GM21576 (cell line): Measurements from ENCODE around the gene DNAJC22.
A peak's percentile ranks its signal among the peaks of the same experiment; 100 is the strongest.

Experiments used
- ATAC-seq: cut with Tn5 transposase; IDR thresholded peaks from one replicate; pipeline ENCODE4 v1.9.1; 2021; ENCODE audit warnings: mild to moderate bottlenecking, moderate library complexity; ENCODE audit not compliant: unreplicated experiment

Gene DNAJC22

DNA sequence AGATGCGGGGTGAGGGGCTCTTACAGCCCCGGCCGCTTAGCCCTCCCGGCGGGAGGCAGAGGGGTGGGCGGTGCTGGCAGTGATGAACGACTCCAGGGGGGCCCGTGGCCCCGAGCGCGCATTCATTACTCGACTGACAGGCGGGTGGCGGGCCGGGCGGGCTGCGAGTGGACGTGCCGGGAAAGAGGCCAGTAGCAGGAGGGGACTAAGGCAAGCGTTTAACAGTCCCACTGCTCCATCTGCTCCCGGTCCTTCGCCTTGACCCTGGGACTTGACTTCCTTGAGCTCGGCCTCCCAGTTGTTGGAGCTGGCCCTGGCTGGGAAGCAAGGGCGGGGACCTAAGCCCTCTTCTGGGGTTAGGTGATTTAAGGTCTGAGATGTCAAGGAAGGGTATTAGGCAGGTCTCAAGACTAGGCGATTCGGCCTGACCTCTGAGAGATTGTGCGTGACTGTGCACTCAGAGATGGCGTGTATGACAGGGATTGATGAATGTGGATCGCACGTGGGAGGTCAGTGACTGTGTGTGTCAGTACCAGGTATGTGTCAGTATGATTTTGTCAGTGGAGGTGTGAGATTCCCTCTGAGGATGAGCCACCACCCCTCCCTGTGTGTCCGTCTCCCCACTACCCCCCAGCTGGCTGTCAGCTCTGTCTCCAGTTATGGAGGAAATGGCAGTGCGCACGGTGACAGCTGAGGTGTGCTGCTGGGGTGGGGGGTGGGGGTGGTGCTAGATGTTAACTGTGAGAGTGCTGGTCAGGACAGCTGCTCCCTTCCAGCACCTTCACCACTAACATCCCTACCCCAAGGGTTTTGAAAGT lies 3.6 kb upstream of the DNAJC22 start:
- ATAC-seq, result no peak

DNA sequence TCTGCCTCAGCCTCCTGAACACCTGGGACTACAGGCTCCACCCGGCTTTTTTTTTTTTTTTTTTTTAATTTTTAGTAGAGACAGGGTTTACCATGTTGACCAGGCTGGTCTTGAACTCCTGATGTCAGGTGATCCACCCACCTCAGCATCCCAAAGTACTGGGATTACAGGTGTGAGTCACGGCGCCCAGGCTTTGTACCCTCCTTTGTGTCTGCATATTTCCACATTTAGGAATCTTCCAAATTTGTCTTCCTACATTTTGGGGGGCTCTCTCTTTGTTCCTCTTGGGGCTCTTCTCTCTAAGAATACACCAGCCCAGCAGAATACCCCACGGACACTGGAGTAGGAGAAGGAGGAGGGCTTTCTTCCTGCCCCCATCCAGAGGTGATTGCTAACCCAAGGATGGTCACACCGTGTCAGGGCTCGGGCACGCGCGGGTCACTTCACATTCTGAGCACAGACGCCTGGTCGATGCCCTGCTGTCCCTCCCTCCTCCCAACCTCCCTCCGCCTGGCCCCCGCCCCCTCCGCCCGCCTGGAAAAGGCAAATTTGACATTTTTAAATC lies 2.1 kb upstream of the DNAJC22 start:
- no peak for ATAC-seq

DNA sequence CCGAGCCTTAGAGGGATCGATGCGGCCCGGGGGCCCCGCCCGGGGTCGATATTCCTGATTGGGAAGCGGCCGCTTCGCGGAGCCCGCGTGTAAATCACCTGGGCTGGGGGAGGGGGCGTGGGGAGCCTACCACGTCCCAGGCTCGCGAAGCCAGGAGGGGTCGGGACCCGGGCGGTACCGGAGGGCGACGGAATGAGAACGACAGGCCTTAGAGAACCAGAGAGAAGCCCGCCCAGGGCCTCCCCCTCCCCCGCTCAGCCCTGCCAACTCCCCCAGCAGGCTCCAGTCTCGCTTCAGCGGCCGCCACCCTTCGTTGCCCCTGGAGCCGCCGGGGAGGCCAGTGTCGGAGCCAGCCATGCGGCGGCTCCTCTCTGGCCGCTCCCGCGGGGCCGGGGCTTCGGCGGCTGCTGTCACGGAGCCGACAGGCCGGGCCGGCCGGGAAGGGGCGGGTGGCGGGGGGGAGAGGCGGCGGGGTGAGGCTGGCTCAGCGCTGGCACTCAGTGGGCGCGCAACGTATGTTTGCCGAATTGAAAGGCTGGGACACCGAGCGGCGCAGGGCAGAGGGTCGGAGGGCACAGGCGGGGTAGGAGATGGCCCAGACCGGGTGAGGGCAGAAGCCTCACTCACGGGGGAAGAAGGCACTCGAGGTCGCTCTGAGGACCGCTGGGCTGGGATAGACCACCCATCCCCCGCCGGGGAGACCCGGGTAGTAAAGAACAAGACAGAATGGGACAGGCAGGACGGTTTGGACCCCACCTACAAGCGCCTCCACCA lies 1.4 kb upstream of the DNAJC22 start:
- ATAC-seq, result no peak

DNA sequence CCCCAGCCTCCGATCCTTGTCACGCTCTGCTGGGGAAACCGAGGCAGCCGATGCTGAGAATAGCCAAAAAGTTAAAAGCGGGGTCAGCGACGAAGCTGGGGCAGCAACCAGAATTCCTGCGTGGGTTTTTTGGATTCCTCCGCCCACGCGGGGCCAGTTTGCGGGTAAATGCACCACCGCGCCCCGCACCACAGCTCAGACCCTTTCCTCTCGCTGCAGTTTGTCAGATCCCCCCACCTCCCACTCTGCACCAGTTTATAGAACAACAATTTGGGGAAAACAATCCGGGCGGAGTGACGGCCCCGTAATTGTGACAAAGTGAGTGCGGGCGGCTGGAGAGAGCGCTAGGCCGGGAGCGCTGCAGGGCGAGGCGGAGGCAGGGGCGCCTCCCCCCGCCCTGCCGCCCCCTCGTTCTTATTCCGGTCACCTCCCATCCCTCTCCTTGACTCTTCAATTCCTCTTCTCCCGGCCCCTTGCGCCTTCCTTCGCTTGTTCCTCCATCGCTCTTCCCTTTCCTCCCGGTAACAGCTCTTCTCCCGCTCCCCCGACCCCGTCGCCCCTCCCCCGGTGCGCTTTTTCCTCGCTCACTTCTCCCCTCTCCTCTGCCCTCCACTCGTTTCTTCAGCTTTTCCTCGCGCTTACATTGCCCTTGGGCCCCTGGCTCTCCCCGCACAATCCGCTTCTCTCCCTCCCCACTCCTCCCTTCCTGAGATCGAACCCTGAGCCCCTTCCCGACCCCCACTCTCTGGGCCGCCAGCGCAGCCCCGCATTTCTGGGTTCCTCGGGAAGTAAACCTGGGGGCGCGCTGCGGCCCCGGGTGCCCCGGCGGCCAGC lies 646 bp upstream of the DNAJC22 start:
- no peak for ATAC-seq

DNA sequence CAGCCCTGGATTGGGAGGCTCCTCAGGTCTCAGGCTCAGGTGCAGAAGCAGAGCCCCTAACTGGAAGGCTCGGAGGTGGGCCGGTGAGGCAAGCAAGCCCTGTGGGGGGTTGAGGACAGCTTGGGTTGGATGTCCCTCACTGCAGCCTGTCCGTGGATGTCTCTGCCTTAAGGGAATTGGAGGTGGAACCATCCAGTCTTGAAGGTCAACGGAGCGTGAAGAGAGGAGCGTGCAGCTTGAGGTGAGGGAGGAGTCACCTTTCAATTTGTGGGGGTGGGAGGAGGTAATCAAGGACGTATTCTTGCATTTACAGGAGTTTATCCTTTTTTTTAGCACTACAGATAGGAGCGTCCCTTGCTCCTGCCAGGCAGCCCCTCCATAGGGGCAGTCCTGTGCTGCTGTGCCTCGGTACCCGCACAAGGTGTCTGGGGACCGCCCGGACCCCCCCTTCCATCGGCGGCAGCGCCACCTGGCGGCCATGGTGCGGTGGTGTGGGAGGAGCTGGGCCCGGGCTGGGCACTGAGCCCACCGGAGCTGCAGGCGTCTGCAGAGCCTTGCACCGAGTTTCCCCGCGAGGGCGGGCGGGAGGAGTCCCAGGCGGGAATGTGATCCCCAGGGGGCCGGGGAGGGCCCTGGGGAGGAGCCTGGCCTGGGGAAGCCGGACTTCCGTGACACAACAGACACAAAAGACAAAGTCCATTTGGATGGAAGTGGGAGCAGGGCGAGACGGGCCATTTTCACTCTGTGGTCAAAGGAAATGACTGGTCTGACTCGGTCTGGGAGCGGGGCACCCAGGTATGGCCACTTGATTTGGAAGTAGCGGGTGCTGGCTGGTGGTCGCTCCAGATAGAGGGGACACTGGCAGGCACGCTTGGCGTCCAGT lies 864 bp downstream of the DNAJC22 start:
- no peak for ATAC-seq

DNA sequence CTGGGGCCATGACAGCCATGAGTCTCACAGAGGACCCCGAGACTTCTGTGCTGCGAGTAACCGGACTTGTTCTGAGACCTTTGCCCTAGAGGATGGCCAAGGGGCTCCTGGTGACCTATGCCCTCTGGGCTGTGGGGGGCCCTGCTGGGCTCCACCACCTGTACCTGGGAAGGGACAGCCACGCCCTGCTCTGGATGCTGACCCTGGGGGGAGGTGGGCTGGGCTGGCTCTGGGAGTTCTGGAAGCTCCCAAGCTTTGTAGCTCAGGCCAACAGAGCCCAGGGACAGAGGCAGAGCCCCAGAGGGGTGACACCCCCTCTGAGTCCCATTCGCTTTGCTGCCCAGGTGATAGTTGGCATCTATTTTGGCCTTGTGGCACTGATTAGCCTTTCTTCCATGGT lies 2.1 kb downstream of the DNAJC22 start:
- ATAC-seq, result no peak

DNA sequence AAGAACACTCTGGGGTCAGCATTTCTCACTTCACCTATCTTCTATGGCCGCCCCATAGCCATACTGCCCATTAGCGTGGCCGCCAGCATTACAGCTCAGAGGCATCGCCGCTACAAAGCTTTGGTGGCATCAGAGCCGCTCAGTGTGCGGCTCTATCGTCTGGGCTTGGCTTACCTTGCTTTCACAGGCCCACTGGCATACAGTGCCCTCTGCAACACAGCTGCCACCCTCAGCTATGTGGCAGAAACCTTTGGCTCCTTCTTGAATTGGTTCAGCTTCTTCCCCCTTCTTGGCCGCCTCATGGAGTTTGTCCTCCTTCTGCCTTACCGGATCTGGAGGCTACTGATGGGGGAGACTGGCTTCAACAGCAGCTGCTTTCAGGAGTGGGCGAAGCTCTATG lies 2.6 kb downstream of the DNAJC22 start:
- ATAC-seq, result no peak

DNA sequence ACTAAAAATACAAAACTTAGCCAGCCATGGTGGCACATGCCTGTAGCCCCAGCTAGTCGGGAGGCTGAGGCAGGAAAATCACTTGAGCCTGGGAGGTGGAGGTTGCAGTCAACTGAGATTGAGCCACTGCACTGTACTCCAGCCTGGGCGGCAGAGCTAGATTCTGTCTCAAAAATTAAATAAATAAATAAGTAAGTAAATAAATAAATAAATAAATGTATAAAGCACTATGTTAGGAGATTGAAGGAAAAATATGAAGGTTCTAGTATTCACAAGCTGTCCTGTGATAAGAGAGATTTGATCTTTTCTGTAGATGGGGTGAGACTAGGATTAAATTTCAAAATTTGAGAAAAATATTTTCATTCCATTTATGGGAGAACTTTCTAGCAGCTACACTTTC lies 5.7 kb downstream of the DNAJC22 start:
- no peak for ATAC-seq

DNA sequence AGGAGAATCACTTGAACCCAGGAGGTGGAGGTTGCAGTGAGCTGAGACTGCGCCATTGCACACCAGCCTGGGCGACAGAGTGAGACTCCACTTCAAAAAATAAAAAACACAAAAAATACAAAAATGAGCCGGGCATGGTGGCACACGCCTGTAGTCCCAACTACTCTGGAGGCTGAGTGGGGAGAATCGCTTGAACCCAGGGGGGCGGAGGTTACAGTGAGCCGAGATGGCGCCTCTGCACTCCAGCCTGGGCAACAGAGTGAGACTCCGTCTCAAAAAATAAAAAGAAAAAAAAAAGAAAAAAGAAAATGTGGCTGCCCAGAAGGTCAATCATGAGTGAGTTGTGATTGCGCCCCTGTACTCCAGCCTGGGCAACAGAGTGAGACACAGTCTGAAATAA lies 9.2 kb downstream of the DNAJC22 start:
- ATAC-seq, result no peak

DNA sequence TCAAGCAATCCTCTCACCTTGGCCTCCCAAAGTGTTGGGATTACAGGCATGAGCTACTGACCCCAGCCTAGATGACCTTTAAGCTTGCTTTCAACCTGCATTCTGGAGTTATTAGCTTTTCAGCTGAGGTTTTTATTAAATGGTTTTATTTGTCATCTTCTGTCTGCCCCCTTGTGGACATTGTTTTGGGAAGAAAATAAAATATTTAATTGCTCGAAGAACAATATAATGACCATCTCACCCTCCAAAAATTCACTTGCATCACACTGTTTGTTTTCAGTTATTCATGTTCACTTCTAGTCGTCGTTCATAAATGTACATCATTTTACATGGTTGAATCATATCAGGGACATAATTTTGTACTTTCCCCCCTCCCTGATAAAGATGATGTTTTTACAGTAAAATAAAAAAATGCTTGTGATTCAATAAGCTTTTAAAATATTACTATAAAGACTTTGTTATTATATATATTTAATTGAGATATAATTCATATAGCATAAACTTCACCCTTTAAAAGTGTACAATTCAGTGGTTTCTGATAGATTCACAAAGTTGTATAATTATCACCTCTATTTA lies 10.5 kb downstream of the DNAJC22 start:
- no peak for ATAC-seq

DNA sequence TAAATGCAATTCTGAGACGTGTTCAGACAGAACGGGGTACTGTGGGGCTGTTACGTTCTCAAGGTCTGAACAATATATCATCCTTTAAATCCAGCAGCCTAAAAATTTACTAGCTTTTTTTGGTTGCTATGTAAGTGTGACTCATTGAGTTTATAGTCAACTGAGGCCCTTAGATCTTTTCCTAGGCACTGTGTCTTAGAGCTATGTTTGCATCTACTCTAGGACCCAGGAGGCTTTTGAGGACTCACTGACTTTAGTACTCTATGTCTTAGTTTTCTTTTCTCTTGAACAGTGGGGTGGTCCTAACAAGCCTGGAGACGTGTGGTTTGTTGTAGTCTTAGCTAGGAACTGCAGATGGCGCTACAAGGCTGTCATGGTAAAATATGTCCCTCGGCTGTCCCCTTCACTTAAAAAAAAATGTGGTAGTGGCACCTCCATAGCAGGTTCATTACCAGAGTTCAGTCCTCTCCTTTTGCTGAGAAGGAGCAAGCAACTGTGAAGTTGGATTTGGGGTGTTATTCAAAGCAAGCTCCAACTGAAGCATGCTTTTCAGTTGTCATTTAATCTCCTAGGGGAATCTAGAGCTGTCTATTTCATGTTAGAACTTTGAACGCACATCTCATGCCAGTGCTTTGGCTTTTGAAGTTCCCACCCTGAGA lies 11.9 kb downstream of the DNAJC22 start:
- peak; percentile 64 for ATAC-seq

DNA sequence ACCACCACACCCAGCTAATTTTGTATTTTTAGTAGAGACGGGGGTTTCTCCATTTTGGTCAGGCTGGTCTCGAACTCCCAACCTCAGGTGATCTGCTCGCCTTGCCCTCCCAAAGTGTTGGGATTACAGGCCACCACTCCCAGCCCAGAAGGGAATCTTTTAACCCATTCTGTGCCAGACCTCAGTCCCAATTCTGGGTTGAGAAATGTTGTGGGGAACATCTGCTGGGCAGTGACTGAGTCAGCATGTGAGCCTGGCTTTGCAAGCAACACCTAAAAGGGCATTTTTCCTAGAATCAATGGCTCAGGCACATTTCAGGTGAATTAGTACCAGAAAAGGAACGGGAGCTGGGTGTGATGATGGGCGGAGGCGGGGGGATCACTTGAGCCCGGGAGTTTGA lies 13.0 kb downstream of the DNAJC22 start:
- no peak for ATAC-seq

DNA sequence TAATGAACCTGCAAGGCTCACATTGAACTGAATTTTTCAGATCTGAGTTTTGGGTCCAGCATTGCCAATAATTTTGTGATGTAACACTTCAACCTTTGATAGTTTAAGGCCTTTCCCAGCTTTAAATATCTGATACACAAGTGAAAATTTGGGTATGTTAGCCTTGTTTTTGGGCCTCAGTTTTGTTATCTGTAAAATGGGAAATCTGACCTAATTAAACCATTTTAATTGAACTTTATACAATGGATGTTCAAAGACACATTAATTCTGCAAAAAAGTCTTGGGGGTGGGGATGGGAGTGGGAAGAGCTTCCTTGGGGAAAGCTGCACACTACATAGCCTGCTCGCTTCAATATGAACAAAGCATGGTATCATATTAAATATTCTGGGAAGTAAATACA lies 15.4 kb downstream of the DNAJC22 start:
- no peak for ATAC-seq

DNA sequence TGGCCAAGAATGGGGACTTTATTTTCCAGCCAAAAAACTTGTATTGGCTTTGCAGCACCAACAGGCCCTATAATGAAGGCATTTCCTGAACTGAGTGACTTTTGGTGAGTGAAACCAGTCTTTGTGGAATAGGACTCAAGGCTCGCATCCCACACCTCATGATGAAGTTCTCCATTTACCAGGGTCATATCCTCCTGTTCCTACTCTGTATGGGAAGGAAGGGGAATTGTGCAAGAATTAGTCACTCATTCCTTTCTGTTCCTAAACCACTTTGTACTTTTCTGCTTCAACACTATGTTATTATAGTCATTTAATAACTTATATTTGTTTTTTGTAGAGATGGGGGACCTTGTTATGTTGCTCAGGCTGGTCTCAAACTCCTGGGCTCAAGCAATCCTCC lies 18.3 kb downstream of the DNAJC22 start:
- ATAC-seq, result no peak

DNA sequence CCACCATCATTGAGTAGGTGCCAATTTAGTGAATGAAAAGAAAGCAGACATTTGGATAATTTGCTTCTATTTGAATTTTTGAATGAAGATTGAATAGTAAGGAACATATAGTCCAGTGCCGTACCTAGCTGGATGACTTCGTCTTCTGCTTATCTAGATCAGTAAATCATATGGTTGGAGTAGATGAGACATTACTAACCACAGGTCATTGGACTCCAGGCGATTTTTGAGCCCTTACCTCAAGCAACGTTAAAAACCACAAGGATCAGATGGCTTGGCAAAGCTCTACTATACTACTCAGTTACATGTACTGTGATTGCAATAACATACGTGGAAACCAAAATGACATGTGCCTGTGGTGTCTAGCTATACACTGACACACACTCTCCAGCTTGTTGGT lies 18.9 kb downstream of the DNAJC22 start:
- no peak for ATAC-seq

DNA sequence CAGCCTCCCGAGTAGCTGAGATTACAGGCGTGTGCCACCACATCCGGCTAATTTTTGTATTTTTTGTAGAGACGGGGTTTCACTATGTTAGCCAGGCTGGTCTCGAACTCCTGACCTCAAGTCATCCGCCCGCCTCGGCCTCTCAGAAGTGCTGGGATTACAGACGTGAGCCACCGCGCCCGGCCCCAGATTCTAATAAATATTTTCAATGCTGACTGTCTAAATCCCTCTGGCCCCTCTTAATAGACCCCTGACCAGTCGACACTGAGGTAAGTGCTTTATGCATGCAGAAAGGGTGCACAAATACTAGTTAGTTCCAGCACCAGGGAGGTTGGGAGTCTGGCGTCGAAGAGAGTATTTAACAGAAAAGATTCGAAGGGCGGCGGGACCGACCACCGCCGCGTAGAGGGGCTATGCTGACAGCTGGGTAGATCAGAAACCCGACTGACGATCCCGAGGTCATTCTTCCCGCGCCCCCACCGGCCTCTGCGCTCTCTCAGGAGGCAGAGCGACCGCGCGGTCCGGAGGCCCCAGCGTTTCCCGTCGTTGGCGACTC lies 19.5 kb downstream of the DNAJC22 start:
- peak; percentile 11 for ATAC-seq

DNA sequence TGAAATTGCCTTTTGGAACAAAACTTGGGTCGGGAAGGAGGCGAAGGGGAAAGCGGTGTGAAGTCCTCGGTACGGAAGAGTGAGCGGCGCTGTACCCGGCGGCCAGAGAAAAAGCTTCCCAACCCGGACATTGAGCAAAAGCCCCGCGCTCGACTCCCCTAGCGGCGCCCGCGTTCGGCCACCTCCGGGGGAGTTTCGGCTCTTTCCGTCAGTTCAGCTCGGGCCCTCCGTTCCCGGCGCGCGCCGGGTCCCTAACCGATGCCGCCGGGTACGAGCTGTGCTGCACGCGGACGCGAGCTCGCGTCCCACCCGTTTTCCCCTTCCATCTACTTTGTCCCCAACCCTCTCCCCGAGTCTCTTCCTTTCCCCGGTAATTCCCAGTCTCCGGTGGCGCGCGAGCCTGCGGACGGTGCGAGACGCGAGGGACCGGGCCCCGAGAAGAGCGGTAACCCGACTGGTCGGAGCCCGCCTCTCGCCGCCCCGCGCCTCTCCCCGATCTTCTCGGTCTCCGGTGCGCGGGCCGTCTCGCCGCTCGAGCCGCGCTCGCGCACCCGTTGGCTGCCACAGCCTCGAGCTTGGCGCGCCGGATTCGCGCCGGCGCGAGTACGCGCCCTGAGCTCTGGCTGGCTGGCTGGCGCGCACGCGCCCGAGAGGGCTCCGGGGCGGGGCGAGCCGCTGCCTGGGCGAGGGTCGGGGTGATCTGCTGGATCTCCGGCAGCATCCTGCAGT lies 20.1 kb downstream of the DNAJC22 start:
- ATAC-seq, result peak; percentile 51
